HCT116 (cell line): ENCODE results near the gene BTBD6. TPM values are rescaled to one million over a fixed set of nuclear protein-coding genes. Genes with fewer than 3 reads are reported as not detected.

Experiments used
- ATAC-seq: fragments of 200-7000 bp; cut with Tn5 transposase; 2 replicates; pipeline ENCODE4 v1.9.1; 2020; ENCODE audit warnings: mild to moderate bottlenecking, moderate library complexity
- BruUV-seq: library from RNA; stranded (reverse); fragments of 400-500 nt; replicated peaks from 2 replicates; lab custom pipeline; 2021; lab: Mats Ljungman, UMichigan
- CTCF ChIA-PET: fragments of 300-600 bp; sonication (Branson Sonifier 250); formaldehyde crosslinking; loops from one replicate; lab custom pipeline; 2021; ENCODE audit warnings: antibody characterized with exemption; lab: Charles Lee
- POLR2A ChIA-PET: fragments of 300-600, 350-600 bp; sonication (Branson Sonifier 250); formaldehyde crosslinking; loops from one replicate; lab custom pipeline; 2021; ENCODE audit warnings: antibody characterized with exemption; lab: Charles Lee
- RAD21 ChIA-PET, 2 experiments: fragments of 300-600 bp; sonication (Branson Sonifier 250); formaldehyde crosslinking; loops; one replicate each; lab custom pipeline; 2023; ENCODE audit warnings: low total read pairs in 2 of 2; ENCODE audit not compliant: uncharacterized antibody in 2 of 2, unreplicated experiment in 2 of 2, low non-redundant PET in 1 of 2; lab: Charles Lee
- DNase-seq: peaks from one replicate; pipeline ENCODE4 v3.0.0-alpha.2; 2010; ENCODE audit warnings: low read depth, low spot score
- H2AFZ ChIP-seq: fragments of 200-600 bp; shearing (Covaris generic), sonication (generic); 2 replicates; pipeline ENCODE4 v1.6.1; 2017; ENCODE audit warnings: low read depth, mixed run types, mixed read lengths, antibody characterized with exemption, low read length; ENCODE audit not compliant: poor library complexity, severe bottlenecking
- H3K27ac ChIP-seq: 2 replicates; pipeline ENCODE4 v1.5.1; 2012; ENCODE audit warnings: low read depth, low read length
- H3K27me3 ChIP-seq: fragments of 200-600 bp; sonication (generic); 2 replicates; pipeline ENCODE4 v1.6.1; 2016; ENCODE audit warnings: mixed run types, low read length, mixed read lengths; ENCODE audit not compliant: insufficient read depth
- H3K36me3 ChIP-seq, 2 experiments: fragments of 200-500 bp in 1 of 2; fragments of 200-600 bp in 1 of 2; sonication (Bioruptor generic) in 1 of 2; sonication (generic) in 1 of 2; 2 replicates each; pipeline versions ENCODE4 v1.5.1 to v1.6.1; 2014 to 2016; ENCODE audit warnings: low read length in 2 of 2, inconsistent platforms in 1 of 2, mixed read lengths in 1 of 2, mixed run types in 1 of 2; ENCODE audit not compliant: insufficient read depth in 2 of 2, control insufficient read depth in 1 of 2
- H3K4me1 ChIP-seq, 2 experiments: fragments of 200-600 bp in 1 of 2; sonication (generic) in 1 of 2; 2 replicates each; pipeline versions ENCODE4 v1.5.1 to v1.6.1; 2012 to 2017; ENCODE audit warnings: low read length in 2 of 2, inconsistent platforms in 1 of 2, mild to moderate bottlenecking in 1 of 2, mixed read lengths in 1 of 2, mixed run types in 1 of 2, moderate library complexity in 1 of 2; ENCODE audit not compliant: insufficient read depth in 2 of 2, control insufficient read depth in 1 of 2
- H3K4me2 ChIP-seq: fragments of 200-600 bp; sonication (generic); 2 replicates; pipeline ENCODE4 v1.6.1; 2017; ENCODE audit warnings: mixed run types, low read length, mixed read lengths
- H3K4me3 ChIP-seq, 2 experiments: fragments of 200-600 bp in 1 of 2; sonication (generic) in 1 of 2; replicated peaks in 1 of 2; 2 replicates each; pipeline ENCODE4 v1.5.1; 2011 to 2016; ENCODE audit warnings: low read length in 2 of 2, control low read depth in 1 of 2, low read depth in 1 of 2, mild to moderate bottlenecking in 1 of 2, mixed read lengths in 1 of 2, mixed run types in 1 of 2
- H3K79me2 ChIP-seq: fragments of 200-600 bp; sonication (generic); 2 replicates; pipeline ENCODE4 v1.6.1; 2017; ENCODE audit warnings: mild to moderate bottlenecking, mixed run types, low read length, moderate library complexity, mixed read lengths; ENCODE audit not compliant: insufficient read depth
- H3K9ac ChIP-seq: fragments of 200-600 bp; sonication (generic); 2 replicates; pipeline ENCODE4 v1.6.1; 2016; ENCODE audit warnings: low read length, mixed read lengths
- H3K9me2 ChIP-seq: fragments of 200-600 bp; sonication (generic), shearing (Covaris generic); 2 replicates; pipeline ENCODE4 v1.6.1; 2017; ENCODE audit warnings: mixed run types, mild to moderate bottlenecking, moderate library complexity; ENCODE audit not compliant: insufficient read depth
- H3K9me3 ChIP-seq, 2 experiments: fragments of 200-500 bp in 1 of 2; fragments of 200-600 bp in 1 of 2; sonication (Bioruptor generic) in 1 of 2; sonication (generic) in 1 of 2; 2 replicates each; pipeline ENCODE4 v1.6.1; 2014 to 2017; ENCODE audit warnings: low read length in 2 of 2, mixed read lengths in 2 of 2, inconsistent platforms in 1 of 2, low read depth in 1 of 2, mild to moderate bottlenecking in 1 of 2, mixed run types in 1 of 2, moderate library complexity in 1 of 2; ENCODE audit not compliant: control insufficient read depth in 1 of 2, insufficient read depth in 1 of 2
- H4K20me1 ChIP-seq: fragments of 200-600 bp; sonication (generic), shearing (Covaris generic); 2 replicates; pipeline ENCODE4 v1.6.1; 2017; ENCODE audit warnings: mixed run types, mild to moderate bottlenecking, moderate library complexity; ENCODE audit not compliant: insufficient read depth
- ATF3 ChIP-seq: IDR thresholded peaks from 2 replicates; pipeline ENCODE4 v1.6.1; 2012
- CBX3 ChIP-seq: IDR thresholded peaks from 2 replicates; pipeline ENCODE4 v1.6.1; 2012; ENCODE audit warnings: low read depth
- EZH2 ChIP-seq: fragments of 200-600 bp; sonication (generic); IDR thresholded peaks from 2 replicates; pipeline ENCODE4 v1.6.1; 2017; ENCODE audit warnings: antibody characterized with exemption, mixed run types
- EZH2phosphoT487 ChIP-seq: fragments of 200-600 bp; IDR thresholded peaks from 2 replicates; pipeline ENCODE4 v1.6.1; 2018; ENCODE audit warnings: antibody characterized with exemption, borderline replicate concordance
- POLR2A ChIP-seq: IDR thresholded peaks from 2 replicates; pipeline ENCODE4 v1.7.0; 2011; ENCODE audit warnings: borderline replicate concordance; ENCODE audit not compliant: insufficient read depth, insufficient read length; ENCODE audit errors: extremely low read depth
- POLR2AphosphoS5 ChIP-seq: IDR thresholded peaks from 2 replicates; pipeline ENCODE4 v1.6.1; 2011; ENCODE audit warnings: mild to moderate bottlenecking, low read depth, low read length, moderate library complexity
- SRF ChIP-seq: IDR thresholded peaks from 2 replicates; pipeline ENCODE4 v1.6.1; 2012; ENCODE audit warnings: low read depth
- ZNF274 ChIP-seq: fragments of 200-500 bp; sonication (Bioruptor generic); IDR thresholded peaks from 2 replicates; pipeline ENCODE4 v1.6.1; 2014; ENCODE audit warnings: mild to moderate bottlenecking, low read depth, low read length, inconsistent platforms
- intact Hi-C: fragments of 100-400 bp; cut with micrococcal nuclease; formaldehyde crosslinking; loops from 2 replicates; pipeline ENCODE4 v1.10.0; 2022
- total RNA-seq: library from RNA; stranded (reverse); gene quantifications from one replicate; pipeline ENCODE4 v1.2.1, GENCODE V29; 2021; ENCODE audit not compliant: unreplicated experiment
- TF ChIP-seq, protein P1 (sequence below): IDR thresholded peaks from 2 replicates; pipeline ENCODE4 v1.6.1; 2011; ENCODE audit warnings: mild to moderate bottlenecking, low read length, moderate library complexity; ENCODE audit not compliant: insufficient replicate concordance; ENCODE audit errors: extremely low read depth
- TF ChIP-seq, protein P2 (sequence below), 3 experiments: fragments of 200-600 bp in 1 of 3; sonication (generic) in 1 of 3; IDR thresholded peaks in 2 of 3; conservative IDR thresholded peaks in 1 of 3; 2 replicates each; pipeline ENCODE4 v1.5.1; 2012 to 2017; ENCODE audit warnings: low read depth in 2 of 3, low read length in 2 of 3, antibody characterized with exemption in 1 of 3, borderline replicate concordance in 1 of 3, control low read depth in 1 of 3, mild to moderate bottlenecking in 1 of 3, mixed read lengths in 1 of 3, mixed run types in 1 of 3, moderate library complexity in 1 of 3; ENCODE audit not compliant: insufficient read depth in 1 of 3

BTBD6 gene
- total RNA-seq, 1 experiment from 2014 or later: 35.9 TPM

GRCh38 chr14:105212541-105213300 is 35.6 kb upstream of the BTBD6 start:
- Histone ChIP-seq H3K79me2 (no peaks in the 10 kb centered on the region), H3K4me1 (no peaks in the 10 kb centered on the region), H3K4me2 (no peak overlapping the region), H3K9me3 (no peaks in the 10 kb centered on the region), H2AFZ (no peak overlapping the region), H3K4me3 (no peak overlapping the region), H3K9ac (no peak overlapping the region), H3K27me3 (no peaks in the 10 kb centered on the region), H3K36me3 (no peaks in the 10 kb centered on the region), H3K27ac (no peak overlapping the region), H4K20me1 (no peaks in the 10 kb centered on the region), H3K9me2 (no peaks in the 10 kb centered on the region)
- TF ChIP-seq, protein P1, sequence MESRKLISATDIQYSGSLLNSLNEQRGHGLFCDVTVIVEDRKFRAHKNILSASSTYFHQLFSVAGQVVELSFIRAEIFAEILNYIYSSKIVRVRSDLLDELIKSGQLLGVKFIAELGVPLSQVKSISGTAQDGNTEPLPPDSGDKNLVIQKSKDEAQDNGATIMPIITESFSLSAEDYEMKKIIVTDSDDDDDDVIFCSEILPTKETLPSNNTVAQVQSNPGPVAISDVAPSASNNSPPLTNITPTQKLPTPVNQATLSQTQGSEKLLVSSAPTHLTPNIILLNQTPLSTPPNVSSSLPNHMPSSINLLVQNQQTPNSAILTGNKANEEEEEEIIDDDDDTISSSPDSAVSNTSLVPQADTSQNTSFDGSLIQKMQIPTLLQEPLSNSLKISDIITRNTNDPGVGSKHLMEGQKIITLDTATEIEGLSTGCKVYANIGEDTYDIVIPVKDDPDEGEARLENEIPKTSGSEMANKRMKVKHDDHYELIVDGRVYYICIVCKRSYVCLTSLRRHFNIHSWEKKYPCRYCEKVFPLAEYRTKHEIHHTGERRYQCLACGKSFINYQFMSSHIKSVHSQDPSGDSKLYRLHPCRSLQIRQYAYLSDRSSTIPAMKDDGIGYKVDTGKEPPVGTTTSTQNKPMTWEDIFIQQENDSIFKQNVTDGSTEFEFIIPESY: no peak
- no peak for TF ChIP-seq ZNF274
- no peak for TF ChIP-seq POLR2A
- no peak for TF ChIP-seq CBX3
- no peak for TF ChIP-seq EZH2
- no peak for TF ChIP-seq ATF3
- no peak for TF ChIP-seq POLR2AphosphoS5
- TF ChIP-seq, protein P2, sequence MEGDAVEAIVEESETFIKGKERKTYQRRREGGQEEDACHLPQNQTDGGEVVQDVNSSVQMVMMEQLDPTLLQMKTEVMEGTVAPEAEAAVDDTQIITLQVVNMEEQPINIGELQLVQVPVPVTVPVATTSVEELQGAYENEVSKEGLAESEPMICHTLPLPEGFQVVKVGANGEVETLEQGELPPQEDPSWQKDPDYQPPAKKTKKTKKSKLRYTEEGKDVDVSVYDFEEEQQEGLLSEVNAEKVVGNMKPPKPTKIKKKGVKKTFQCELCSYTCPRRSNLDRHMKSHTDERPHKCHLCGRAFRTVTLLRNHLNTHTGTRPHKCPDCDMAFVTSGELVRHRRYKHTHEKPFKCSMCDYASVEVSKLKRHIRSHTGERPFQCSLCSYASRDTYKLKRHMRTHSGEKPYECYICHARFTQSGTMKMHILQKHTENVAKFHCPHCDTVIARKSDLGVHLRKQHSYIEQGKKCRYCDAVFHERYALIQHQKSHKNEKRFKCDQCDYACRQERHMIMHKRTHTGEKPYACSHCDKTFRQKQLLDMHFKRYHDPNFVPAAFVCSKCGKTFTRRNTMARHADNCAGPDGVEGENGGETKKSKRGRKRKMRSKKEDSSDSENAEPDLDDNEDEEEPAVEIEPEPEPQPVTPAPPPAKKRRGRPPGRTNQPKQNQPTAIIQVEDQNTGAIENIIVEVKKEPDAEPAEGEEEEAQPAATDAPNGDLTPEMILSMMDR (IDR thresholded peaks at IDR 0.05 in 2 of 3, conservative IDR thresholded peaks at IDR 0.05 in 1 of 3; ENCODE audit: borderline replicate concordance in 1 of 3, insufficient read depth in 1 of 3, low read depth in 2 of 3, low read length in 2 of 3): no peak
- no peak for TF ChIP-seq EZH2phosphoT487
- no peak for TF ChIP-seq SRF
- POLR2A ChIA-PET: no interaction called here
- BruUV-seq: no TSS peak
- intact Hi-C loops: no loop called here
- DNase-seq: no peak
- no peak for ATAC-seq
- RAD21 ChIA-PET: no interaction called here
- CTCF ChIA-PET: no interaction called here
